ENCODE measurements around the gene PRKCZ. TPM values are rescaled to one million over a fixed set of nuclear protein-coding genes. Genes with fewer than 3 reads are reported as not detected.

PRKCZ gene
- polyA plus RNA-seq, 3 donors = 0.74 to 1.9 (median 1.4) TPM

DNA sequence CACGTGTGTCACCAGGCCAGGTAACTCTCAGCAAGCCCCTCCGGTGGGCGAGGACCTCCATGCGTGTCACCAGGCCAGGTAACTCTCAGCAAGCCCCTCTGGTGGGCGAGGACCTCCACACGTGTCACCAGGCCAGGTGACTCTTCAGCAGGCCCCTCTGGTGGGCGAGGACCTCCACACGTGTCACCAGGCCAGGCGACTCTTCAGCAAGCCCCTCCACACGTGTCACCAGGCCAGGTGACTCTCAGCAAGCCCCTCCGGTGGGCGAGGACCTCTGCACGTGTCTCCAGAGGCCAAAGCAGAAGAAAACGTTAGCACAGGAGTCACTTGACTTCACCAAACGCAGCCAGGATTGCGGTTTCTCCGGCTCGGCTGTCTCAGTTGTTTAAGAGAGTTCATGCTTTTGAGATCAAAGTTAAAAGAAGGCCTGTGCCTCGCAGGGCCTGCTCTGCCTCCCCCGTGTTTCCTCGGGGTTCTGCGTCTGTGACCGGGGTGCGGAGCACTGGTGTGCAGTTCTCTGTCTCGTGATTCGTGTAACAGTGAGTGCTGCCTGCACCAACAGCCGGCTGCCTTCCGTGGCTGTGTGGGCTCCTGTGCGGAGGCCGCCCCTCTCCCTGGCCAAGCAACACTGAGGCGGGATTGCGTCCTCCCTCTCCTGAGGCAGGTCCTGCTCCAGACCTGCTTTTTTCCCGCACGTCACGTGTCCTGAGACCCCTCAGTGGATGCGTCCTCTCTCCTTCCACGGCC, 56.6 kb downstream of the PRKCZ start:
- intact Hi-C loops (cut with micrococcal nuclease) = no loop called here
- Mint-ChIP-seq H3K9me3 (peaks cover 0 to 1% (median 0%) of the 10 kb centered on the region in 7 donors), H3K27ac (peak overlapping the region in 1 of 7 donors; percentile 26), H3K4me3 (no peak overlapping the region), H3K27me3 (ENCODE audit: low read depth in 3 of 3) (peaks cover 2 to 6% (median 5%) of the 10 kb centered on the region in 3 donors), H3K4me1 (peaks cover under 1% of the 10 kb centered on the region), H3K36me3 (no peaks in the 10 kb centered on the region)
- no peak overlapping the region for H3K4me3 ChIP-seq (replicated peaks in 1 of 3; ENCODE audit: low read depth in 2 of 3, low read length in 3 of 3)
- H3K4me1 ChIP-seq (ENCODE audit: control insufficient read depth in 1 of 2, insufficient read depth in 2 of 2, low read length in 2 of 2) = peaks cover 4 to 5% of the 10 kb centered on the region in 2 donors
- no peak overlapping the region for H3K27ac ChIP-seq (ENCODE audit: low read depth in 1 of 2, low read length in 2 of 2)
- no peak overlapping the region for H3K4me2 ChIP-seq (replicated peaks; ENCODE audit: extremely low read depth, low read length, poor library complexity, severe bottlenecking)
- H4K20me1 ChIP-seq (ENCODE audit: insufficient read depth, low read length) = no peaks in the 10 kb centered on the region
- no peaks in the 10 kb centered on the region for H3K9me3 ChIP-seq (replicated peaks in 1 of 2; ENCODE audit: control insufficient read depth in 1 of 2, insufficient read depth in 1 of 2, low read length in 2 of 2)
- TF ChIP-seq, protein P1, sequence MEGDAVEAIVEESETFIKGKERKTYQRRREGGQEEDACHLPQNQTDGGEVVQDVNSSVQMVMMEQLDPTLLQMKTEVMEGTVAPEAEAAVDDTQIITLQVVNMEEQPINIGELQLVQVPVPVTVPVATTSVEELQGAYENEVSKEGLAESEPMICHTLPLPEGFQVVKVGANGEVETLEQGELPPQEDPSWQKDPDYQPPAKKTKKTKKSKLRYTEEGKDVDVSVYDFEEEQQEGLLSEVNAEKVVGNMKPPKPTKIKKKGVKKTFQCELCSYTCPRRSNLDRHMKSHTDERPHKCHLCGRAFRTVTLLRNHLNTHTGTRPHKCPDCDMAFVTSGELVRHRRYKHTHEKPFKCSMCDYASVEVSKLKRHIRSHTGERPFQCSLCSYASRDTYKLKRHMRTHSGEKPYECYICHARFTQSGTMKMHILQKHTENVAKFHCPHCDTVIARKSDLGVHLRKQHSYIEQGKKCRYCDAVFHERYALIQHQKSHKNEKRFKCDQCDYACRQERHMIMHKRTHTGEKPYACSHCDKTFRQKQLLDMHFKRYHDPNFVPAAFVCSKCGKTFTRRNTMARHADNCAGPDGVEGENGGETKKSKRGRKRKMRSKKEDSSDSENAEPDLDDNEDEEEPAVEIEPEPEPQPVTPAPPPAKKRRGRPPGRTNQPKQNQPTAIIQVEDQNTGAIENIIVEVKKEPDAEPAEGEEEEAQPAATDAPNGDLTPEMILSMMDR (IDR thresholded peaks at IDR 0.05) = no peak
- no peak for DNase-seq
- no peak overlapping the region for H2AFZ ChIP-seq (ENCODE audit: insufficient read depth, low read depth, low read length, poor library complexity, severe bottlenecking)
- H3K36me3 ChIP-seq (replicated peaks in 1 of 2; ENCODE audit: control insufficient read depth in 1 of 2, insufficient read depth in 2 of 2, low read length in 2 of 2) = no peaks in the 10 kb centered on the region
- no peak overlapping the region for H3K9ac ChIP-seq (ENCODE audit: insufficient read depth, low read length, poor library complexity, severe bottlenecking)
- H3K79me2 ChIP-seq (ENCODE audit: insufficient read depth, low read length) = no peaks in the 10 kb centered on the region
- 87% methylated on average over 30 of the region's 37 CpGs for WGBS (ENCODE audit: insufficient coverage)
- no peaks in the 10 kb centered on the region for H3K27me3 ChIP-seq (ENCODE audit: control insufficient read depth in 2 of 2, insufficient read depth in 2 of 2, low read length in 2 of 2)

DNA sequence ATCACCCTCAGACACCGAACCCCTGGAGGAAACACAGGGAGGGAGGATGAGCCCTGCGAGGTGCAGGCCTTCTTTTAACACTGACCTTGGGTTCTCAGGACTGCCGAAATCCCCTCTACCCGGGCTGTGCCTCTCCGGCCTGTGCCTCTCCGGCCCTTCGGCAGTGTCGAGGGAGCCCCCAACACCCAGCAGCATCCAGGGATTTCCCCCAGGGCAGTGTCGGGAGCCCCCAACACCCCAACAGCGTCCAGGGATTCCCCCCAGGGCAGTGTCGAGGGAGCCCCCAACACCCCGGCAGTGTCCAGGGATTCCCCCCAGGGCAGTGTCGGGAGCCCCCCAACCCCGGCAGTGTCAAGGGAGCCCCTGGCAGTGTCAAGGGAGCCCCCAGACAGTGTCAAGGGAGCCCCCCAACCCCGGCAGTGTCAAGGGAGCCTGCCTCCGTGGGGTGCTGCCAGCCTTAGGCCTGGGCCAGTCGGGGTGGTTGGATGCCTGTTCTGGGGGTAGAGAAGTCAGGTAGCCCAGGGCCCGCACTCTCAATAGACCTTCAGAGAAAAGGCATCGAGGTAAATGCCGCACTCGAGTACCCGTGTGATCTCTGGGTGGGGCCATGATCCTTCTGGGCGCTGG, 57.5 kb downstream of the PRKCZ start:
- Histone ChIP-seq H3K27me3 (ENCODE audit: control insufficient read depth in 2 of 2, insufficient read depth in 2 of 2, low read length in 2 of 2) (no peaks in the 10 kb centered on the region), H3K4me2 (replicated peaks; ENCODE audit: extremely low read depth, low read length, poor library complexity, severe bottlenecking) (no peak overlapping the region), H3K27ac (ENCODE audit: low read depth in 1 of 2, low read length in 2 of 2) (no peak overlapping the region), H3K36me3 (replicated peaks in 1 of 2; ENCODE audit: control insufficient read depth in 1 of 2, insufficient read depth in 2 of 2, low read length in 2 of 2) (no peaks in the 10 kb centered on the region), H3K9ac (ENCODE audit: insufficient read depth, low read length, poor library complexity, severe bottlenecking) (no peak overlapping the region), H3K9me3 (replicated peaks in 1 of 2; ENCODE audit: control insufficient read depth in 1 of 2, insufficient read depth in 1 of 2, low read length in 2 of 2) (no peaks in the 10 kb centered on the region), H3K4me1 (ENCODE audit: control insufficient read depth in 1 of 2, insufficient read depth in 2 of 2, low read length in 2 of 2) (peaks cover 13 to 14% of the 10 kb centered on the region in 2 donors), H3K4me3 (replicated peaks in 1 of 3; ENCODE audit: low read depth in 2 of 3, low read length in 3 of 3) (no peak overlapping the region), H4K20me1 (ENCODE audit: insufficient read depth, low read length) (no peaks in the 10 kb centered on the region), H3K79me2 (ENCODE audit: insufficient read depth, low read length) (no peaks in the 10 kb centered on the region), H2AFZ (ENCODE audit: insufficient read depth, low read depth, low read length, poor library complexity, severe bottlenecking) (no peak overlapping the region)
- Mint-ChIP-seq H3K4me1 (peaks cover 9% of the 10 kb centered on the region), H3K4me3 (no peak overlapping the region), H3K36me3 (no peaks in the 10 kb centered on the region), H3K27me3 (ENCODE audit: low read depth in 3 of 3) (peaks cover 2 to 4% (median 2%) of the 10 kb centered on the region in 3 donors), H3K9me3 (peaks cover 0 to 1% (median 0%) of the 10 kb centered on the region in 7 donors), H3K27ac (no peak overlapping the region)
- 93% methylated on average over 9 of the region's 23 CpGs for WGBS (ENCODE audit: insufficient coverage)
- intact Hi-C loops (cut with micrococcal nuclease) = no loop called here
- DNase-seq = no peak
- TF ChIP-seq, protein P1 (IDR thresholded peaks at IDR 0.05) = no peak
